Ovary (tissue), 3 donors: Measurements from ENCODE around the gene PRR35.

Source experiments
- CTCF ChIP-seq, 3 donors: fragments of 450-650 bp in 2 of 3; fragments of 200-600 bp in 1 of 3; IDR thresholded peaks; one replicate each; pipeline versions ENCODE4 v1.5.1 to v1.8.0; 2016 to 2022; ENCODE audit warnings: antibody characterized with exemption in 3 of 3, mild to moderate bottlenecking in 1 of 3
- EP300 ChIP-seq: sonication (generic); formaldehyde crosslinking; IDR thresholded peaks from one replicate; pipeline ENCODE4 v1.6.1; 2017; ENCODE audit warnings: antibody characterized with exemption
- POLR2A ChIP-seq: fragments of 450-650 bp; IDR thresholded peaks from one replicate; pipeline ENCODE4 v1.6.1; 2017; ENCODE audit warnings: antibody characterized with exemption, mild to moderate bottlenecking, moderate library complexity
- donor health status: DM: no; HTN: no; CAD: no.

GRCh38 chr16:575354-576196 is 15.4 kb downstream of the PRR35 start:
- TF ChIP-seq CTCF (IDR thresholded peaks at IDR 0.05), result no peak
- no peak for TF ChIP-seq POLR2A
- no peak for TF ChIP-seq EP300
